Activated CD4-positive, alpha-beta T cell treated with anti-CD3 and anti-CD28 coated beads for 36 hours (primary cell): ENCODE data around the gene OR1Q1. TPM values are rescaled to one million over a fixed set of nuclear protein-coding genes. Genes with fewer than 3 reads are reported as not detected.

Experiments used
- ATAC-seq: fragments of 200-7000 bp; cut with Tn5 transposase; one replicate; pipeline ENCODE4 v1.10.0; 2021; ENCODE audit warnings: mild to moderate bottlenecking, moderate library complexity
- CTCF ChIA-PET: fragments of 350-600 bp; sonication (Branson Sonifier 250); formaldehyde crosslinking; loops from one replicate; lab custom pipeline; 2021; ENCODE audit warnings: antibody characterized with exemption; lab: Charles Lee
- POLR2A ChIA-PET: fragments of 350-600 bp; sonication (Branson Sonifier 250); formaldehyde crosslinking; loops from one replicate; lab custom pipeline; 2021; ENCODE audit warnings: antibody characterized with exemption, inconsistent platforms; lab: Charles Lee
- DNase-seq: peaks from one replicate; pipeline ENCODE4 v3.0.0-alpha.2; 2020
- H3K27ac Mint-ChIP-seq: one replicate; pipeline ENCODE4 v1.8.0; 2021; ENCODE audit warnings: mixed read lengths
- H3K27me3 Mint-ChIP-seq: one replicate; pipeline ENCODE4 v1.8.0; 2021; ENCODE audit warnings: mixed read lengths
- H3K36me3 Mint-ChIP-seq: one replicate; pipeline ENCODE4 v1.8.0; 2021; ENCODE audit warnings: low read depth, mixed read lengths
- H3K4me1 Mint-ChIP-seq: one replicate; pipeline ENCODE4 v1.8.0; 2021; ENCODE audit warnings: mixed read lengths
- H3K4me3 Mint-ChIP-seq: one replicate; pipeline ENCODE4 v1.8.0; 2021; ENCODE audit warnings: mild to moderate bottlenecking, moderate library complexity, mixed read lengths
- H3K9me3 Mint-ChIP-seq: one replicate; pipeline ENCODE4 v1.8.0; 2021; ENCODE audit warnings: low read depth, mixed read lengths
- intact Hi-C, 2 experiments: fragments of 100-400 bp; cut with DNase I in 1 of 2; cut with micrococcal nuclease in 1 of 2; formaldehyde crosslinking; loops; one replicate each; pipeline versions ENCODE4 v1.14.2 to v1.15.1; 2022 to 2024; cut with DNase I, micrococcal nuclease
- total RNA-seq, 2 experiments: library from RNA; stranded (reverse); gene quantifications; one replicate each; pipeline ENCODE4 v1.2.3, GENCODE V29; 2021

The OR1Q1 gene
- total RNA-seq, 2 experiments from 2014 or later: not detected

GRCh38 chr9:122657527-122657926 lies 43.0 kb downstream of the OR1Q1 start, which contains the start of gene OR1B1:
Gene OR1B1 (minus strand): TSS chr9:122657627.
- Mint-ChIP-seq H3K27ac (no peak within 1 kb of the TSS), H3K9me3 (no peaks in the 10 kb centered on the region), H3K4me1 (no peaks in the 10 kb centered on the region), H3K27me3 (peaks cover 8% of the 10 kb centered on the region), H3K36me3 (no peaks in the 10 kb centered on the region), H3K4me3 (no peak within 1 kb of the TSS)
- intact Hi-C loops: no loop called here
- ChIA-PET CTCF (interaction anchor here (0.6 kb wide), 1 partner anchor 793 kb away, joined by 3 read pairs; no protein-coding TSS in a partner anchor), POLR2A (no interaction called here)
- DNase-seq (no peak), ATAC-seq (no peak)

DNA sequence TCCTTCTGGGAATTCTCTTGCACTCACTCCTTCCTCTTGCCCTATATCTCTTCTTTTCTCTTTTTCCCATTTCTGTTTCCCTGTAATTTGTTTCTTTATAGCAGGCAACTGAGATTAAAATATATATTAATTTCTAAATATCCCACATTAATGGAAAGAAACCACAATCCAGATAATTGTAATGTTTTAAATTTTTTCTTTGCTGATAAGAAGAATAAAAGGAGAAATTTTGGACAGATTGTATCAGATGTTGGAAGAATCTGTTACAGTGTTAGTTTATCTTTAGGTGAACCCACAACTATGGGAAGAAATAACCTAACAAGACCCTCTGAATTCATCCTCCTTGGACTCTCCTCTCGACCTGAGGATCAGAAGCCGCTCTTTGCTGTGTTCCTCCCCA lies 46.9 kb downstream of the OR1Q1 start, which contains the start of gene OR1L1:
OR1L1 (plus strand) TSS at position 301 of the 400 bp plus-strand sequence; CDS start at position 301, 0 bp downstream.
- no peak within 1 kb of the TSS for H3K4me3 Mint-ChIP-seq
- ATAC-seq (no peak), DNase-seq (no peak)
- no peak within 1 kb of the TSS for H3K27ac Mint-ChIP-seq
- ChIA-PET CTCF (no interaction called here), POLR2A (no interaction called here)
- H3K36me3 Mint-ChIP-seq: no peaks in the 10 kb centered on the region
- intact Hi-C loops: no loop called here
- peaks cover 3% of the 10 kb centered on the region for H3K9me3 Mint-ChIP-seq
- H3K4me1 Mint-ChIP-seq: no peaks in the 10 kb centered on the region
- peaks cover 5% of the 10 kb centered on the region for H3K27me3 Mint-ChIP-seq

Other genes starting within 250 kb of the OR1Q1 start
- gene PTGS1, start 243.7 kb upstream of the OR1Q1 start, total RNA-seq: under 1 TPM in 1 of 2 experiments, not detected in 1; 0.09 TPM
- gene OR1J1, start 136.8 kb upstream of the OR1Q1 start, total RNA-seq: not detected
- not detected for gene OR1J2, start 103.9 kb upstream of the OR1Q1 start, total RNA-seq
- gene OR1J4, start 95.6 kb upstream of the OR1Q1 start, total RNA-seq: not detected
- gene OR1N1, start 87.4 kb upstream of the OR1Q1 start, total RNA-seq: not detected
- not detected for gene OR1N2, start 61.6 kb upstream of the OR1Q1 start, total RNA-seq
- gene OR1L8, start 31.4 kb upstream of the OR1Q1 start, total RNA-seq: not detected
- gene OR1B1, start 42.9 kb downstream of the OR1Q1 start, total RNA-seq: not detected
- not detected for gene OR1L1, start 47.0 kb downstream of the OR1Q1 start, total RNA-seq
- gene OR1L3, start 60.4 kb downstream of the OR1Q1 start, total RNA-seq: not detected
- gene OR1L4, start 109.3 kb downstream of the OR1Q1 start, total RNA-seq: not detected
- not detected for gene OR1L6, start 127.6 kb downstream of the OR1Q1 start, total RNA-seq
- gene OR5C1, start 174.2 kb downstream of the OR1Q1 start, total RNA-seq: not detected
- gene OR1K1, start 185.4 kb downstream of the OR1Q1 start, total RNA-seq: not detected
- gene PDCL, start 213.8 kb downstream of the OR1Q1 start, total RNA-seq: 10 to 100 TPM; 18.4 to 18.8 TPM